ENCODE measurements around the gene VAMP4. TPM values are rescaled to one million over a fixed set of nuclear protein-coding genes. Genes with fewer than 3 reads are reported as not detected.

The VAMP4 gene
- total and polyA plus RNA-seq, 10 of the 15 experiments (the other 5 are each of a cell fraction or from before 2014, with no cell fraction given), result 0.90 to 7.9 (median 4.3) TPM

DNA sequence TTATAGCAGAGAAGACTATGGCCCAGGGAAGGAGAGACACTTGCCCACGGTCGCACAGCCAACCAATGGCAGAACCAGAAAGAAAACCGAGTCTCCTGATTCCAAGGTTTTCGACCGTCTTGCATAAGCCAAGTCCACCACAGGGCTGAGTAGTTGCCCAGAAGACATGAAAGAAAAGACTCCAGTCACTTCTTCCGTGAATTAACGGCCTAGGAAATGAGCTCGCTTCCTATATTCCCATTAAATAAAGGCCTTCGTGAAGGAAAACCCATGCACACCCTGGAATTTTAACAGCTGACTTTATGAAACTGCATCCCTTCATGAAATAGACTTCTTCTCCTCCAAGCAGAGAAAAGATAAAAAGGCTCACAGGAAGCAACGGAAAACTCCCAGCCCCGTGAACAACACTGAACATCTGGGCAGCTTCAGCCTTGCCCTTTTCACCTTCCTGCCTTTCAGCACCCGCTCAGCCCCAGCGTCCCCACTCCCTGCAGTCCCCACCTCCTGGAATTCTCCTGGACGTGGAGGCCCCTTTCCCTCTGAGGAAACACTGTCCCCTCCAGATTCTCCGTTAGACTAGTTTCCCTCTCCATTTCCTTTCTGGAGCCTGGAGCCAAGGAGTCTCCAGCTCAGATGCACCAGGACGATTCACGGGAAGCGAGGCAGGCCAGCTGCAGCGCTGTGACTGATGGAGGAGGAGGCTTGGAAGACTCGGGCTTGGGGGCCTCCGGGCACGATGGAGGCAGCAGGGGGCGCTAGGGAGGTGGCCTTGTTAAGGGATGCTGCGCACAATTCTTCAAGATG, 86.7 kb downstream of the VAMP4 start:
- no peaks in the 10 kb centered on the region for H3K4me1 ChIP-seq (ENCODE audit: control insufficient read depth, insufficient read depth, low read length)
- no peak overlapping the region for H3K27ac ChIP-seq (ENCODE audit: control insufficient read depth, insufficient read depth)
- peak; percentile 97 for ATAC-seq
- in situ Hi-C loops (cut with MboI), result no loop called here
- H2AFZ ChIP-seq (ENCODE audit: control insufficient read depth, low read depth, low read length), result peak overlapping the region; percentile 62; the same call in 1 of the 2 replicates
- H3K9ac ChIP-seq (ENCODE audit: control insufficient read depth, insufficient read depth, low read length), result no peak overlapping the region
- H3K36me3 ChIP-seq (ENCODE audit: control insufficient read depth in 2 of 2, insufficient read depth in 2 of 2, low read length in 1 of 2), result no peaks in the 10 kb centered on the region
- no peaks in the 10 kb centered on the region for H3K9me3 ChIP-seq (replicated peaks; ENCODE audit: control insufficient read depth, insufficient read depth, low read length)
- no peaks in the 10 kb centered on the region for H4K20me1 ChIP-seq (ENCODE audit: control insufficient read depth, insufficient read depth)
- POLR2A ChIA-PET, result interaction anchor here (0.8 to 1.2 kb wide), 2 partner anchors 10 to 21 kb away, joined by 3 to 8 read pairs; no protein-coding TSS in a partner anchor
- BruUV-seq (replicated peaks), result no TSS peak
- CTCF ChIA-PET, result interaction anchor here (0.6 to 7.3 kb wide), 35 partner anchors 9 to 342 kb away, joined by 3 to 68 read pairs (median 4); partner anchors contain the start of gene VAMP4
- WGBS (ENCODE audit: insufficient coverage, insufficient replicate concordance, low lambda C conversion rate, missing lambda C conversion rate), result 21% methylated on average over 24 of the region's 24 CpGs
- DNase-seq (ENCODE audit: low read depth, low spot score), result no peak
- intact Hi-C loops (cut with micrococcal nuclease; ENCODE audit: unreplicated experiment), result loop anchor here (1.0 to 2.0 kb wide), 2 partner anchors 61 to 330 kb away; no protein-coding TSS in a partner anchor
- H3K4me2 ChIP-seq (ENCODE audit: control insufficient read depth, insufficient read depth), result peak overlapping the region; percentile 50; the same call in 1 of the 2 replicates
- TF ChIP-seq GABPA (IDR thresholded peaks at IDR 0.05; ENCODE audit: low read depth), result no peak
- peak; percentile 85 for TF ChIP-seq YY1 (IDR thresholded peaks at IDR 0.05; ENCODE audit: low read depth, low read length)
- peak; percentile 62 for TF ChIP-seq RAD21 (IDR thresholded peaks at IDR 0.05; ENCODE audit: insufficient read depth, low read depth, low read length)
- peak; percentile 53; the same call in 1 of the 2 replicates for TF ChIP-seq SMC3 (IDR thresholded peaks at IDR 0.05; ENCODE audit: borderline replicate concordance, low read length)
- TF ChIP-seq NBN (IDR thresholded peaks at IDR 0.05), result 0 out of 2 replicates have a peak, but pooled peaks have one; percentile 30
- peak; percentile 35; the same call in 1 of the 2 replicates for TF ChIP-seq IKZF1 (conservative IDR thresholded peaks at IDR 0.05)
- TF ChIP-seq, protein P1, sequence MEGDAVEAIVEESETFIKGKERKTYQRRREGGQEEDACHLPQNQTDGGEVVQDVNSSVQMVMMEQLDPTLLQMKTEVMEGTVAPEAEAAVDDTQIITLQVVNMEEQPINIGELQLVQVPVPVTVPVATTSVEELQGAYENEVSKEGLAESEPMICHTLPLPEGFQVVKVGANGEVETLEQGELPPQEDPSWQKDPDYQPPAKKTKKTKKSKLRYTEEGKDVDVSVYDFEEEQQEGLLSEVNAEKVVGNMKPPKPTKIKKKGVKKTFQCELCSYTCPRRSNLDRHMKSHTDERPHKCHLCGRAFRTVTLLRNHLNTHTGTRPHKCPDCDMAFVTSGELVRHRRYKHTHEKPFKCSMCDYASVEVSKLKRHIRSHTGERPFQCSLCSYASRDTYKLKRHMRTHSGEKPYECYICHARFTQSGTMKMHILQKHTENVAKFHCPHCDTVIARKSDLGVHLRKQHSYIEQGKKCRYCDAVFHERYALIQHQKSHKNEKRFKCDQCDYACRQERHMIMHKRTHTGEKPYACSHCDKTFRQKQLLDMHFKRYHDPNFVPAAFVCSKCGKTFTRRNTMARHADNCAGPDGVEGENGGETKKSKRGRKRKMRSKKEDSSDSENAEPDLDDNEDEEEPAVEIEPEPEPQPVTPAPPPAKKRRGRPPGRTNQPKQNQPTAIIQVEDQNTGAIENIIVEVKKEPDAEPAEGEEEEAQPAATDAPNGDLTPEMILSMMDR (IDR thresholded peaks at IDR 0.05 in 2 of 3, conservative IDR thresholded peaks at IDR 0.05 in 1 of 3; ENCODE audit: control insufficient read depth in 2 of 3, extremely low read depth in 1 of 3, insufficient read depth in 1 of 3, low read depth in 3 of 3, low read length in 3 of 3), result peak; percentile 62 to 89 (median 86)
- no peak for TF ChIP-seq CHD4 (IDR thresholded peaks at IDR 0.05)
- H3K79me2 ChIP-seq (ENCODE audit: control insufficient read depth, insufficient read depth, low read length), result no peaks in the 10 kb centered on the region
- FAIRE-seq, result peak; percentile 59
- H3K4me3 ChIP-seq, result no peak overlapping the region
- RAD21 ChIA-PET (ENCODE audit: unreplicated experiment), result interaction anchor here (0.7 to 3.9 kb wide), 10 partner anchors 11 to 327 kb away, joined by 3 to 19 read pairs (median 4); partner anchors contain the start of gene METTL13
- SMC1A ChIA-PET (ENCODE audit: uncharacterized antibody, unreplicated experiment), result interaction anchor here (0.7 to 4.2 kb wide), 15 partner anchors 10 to 1012 kb away, joined by 3 to 32 read pairs (median 3); partner anchors contain the start of gene VAMP4
- peaks cover 0 to 3% of the 10 kb centered on the region in 2 experiments; a peak in 1 of 4 replicates for H3K27me3 ChIP-seq (replicated peaks in 1 of 2; ENCODE audit: control insufficient read depth in 2 of 2, insufficient read depth in 2 of 2, low read length in 1 of 2)
